ENCODE measurements around the gene ZDHHC14.

- TF ChIP-seq CTCF (IDR thresholded peaks at IDR 0.05) (no peak), POLR2A (IDR thresholded peaks at IDR 0.05) (no peak)
Observed at GRCh38 chr6:157487110-157487773, 106.3 kb downstream of the ZDHHC14 start.

Data from body of pancreas (tissue), 4 donors.